Body of pancreas (tissue), 4 donors: ENCODE results near the gene SLC19A2. TPM values are rescaled to one million over a fixed set of nuclear protein-coding genes. Genes with fewer than 3 reads are reported as not detected.
A peak's percentile ranks its signal among the peaks of the same experiment; 100 is the strongest.
"Not testable (repeated sequence)": the region's sequence is repeated elsewhere in the genome, so short reads cannot be mapped to it uniquely, and the experiment has no call there.

ENCODE experiments used
- ATAC-seq: fragments of 150-250 bp; one replicate; pipeline ENCODE4 v1.9.1; 2016
- DNase-seq, 4 donors: peaks; one replicate each; pipeline ENCODE4 v3.0.0-alpha.2; 2019
- H3K27ac ChIP-seq, 4 donors: fragments of 200-600 bp; sonication (generic); 1 replicate in 3 of 4; 2 replicates in 1 of 4; pipeline versions ENCODE4 v1.5.1 to v1.6.1; 2016 to 2019; ENCODE audit warnings: mild to moderate bottlenecking in 1 of 4, mixed read lengths in 1 of 4, moderate library complexity in 1 of 4
- H3K27me3 ChIP-seq, 2 donors: fragments of 200-600 bp; sonication (generic); one replicate each; pipeline ENCODE4 v1.6.0; 2016; ENCODE audit warnings: mild to moderate bottlenecking in 1 of 2
- H3K36me3 ChIP-seq, 2 donors: fragments of 200-600 bp; sonication (generic); replicated peaks in 1 of 2; 2 replicates each; pipeline ENCODE4 v1.5.1; 2016; ENCODE audit warnings: low read depth in 2 of 2; ENCODE audit not compliant: insufficient read depth in 1 of 2
- H3K4me1 ChIP-seq: fragments of 200-600 bp; sonication (generic); one replicate; pipeline ENCODE4 v1.6.0; 2016
- H3K4me3 ChIP-seq, 2 donors: fragments of 200-600 bp; sonication (generic); 1 replicate in 1 of 2; 2 replicates in 1 of 2; pipeline ENCODE4 v1.5.1; 2016 to 2019
- H3K9me3 ChIP-seq, 3 donors: fragments of 200-600 bp; sonication (generic); 1 replicate in 2 of 3; 2 replicates in 1 of 3; pipeline ENCODE4 v1.5.1; 2016
- POLR2A ChIP-seq, 3 donors: fragments of 450-650 bp; IDR thresholded peaks; one replicate each; pipeline ENCODE4 v1.6.1; 2016; ENCODE audit warnings: antibody characterized with exemption in 3 of 3, mild to moderate bottlenecking in 2 of 3
- WGBS, 2 donors: methylation state at CpG; one replicate each; pipeline ENCODE4 v1.1.5; 2017; 5-methylcytosine and 5-hydroxymethylcytosine counted together
- intact Hi-C: fragments of 100-400 bp; cut with DNase I; formaldehyde crosslinking; loops from one replicate; pipeline ENCODE4 v1.15.1; 2023
- total RNA-seq, 2 donors: library from RNA; depleted of rRNA; stranded (reverse); fragments of >200 nt; gene quantifications; one replicate each; pipeline ENCODE4 v1.1.0, GENCODE V29; 2016
- TF ChIP-seq, protein P1 (sequence below), 7 experiments: fragments of 450-650 bp in 4 of 7; fragments of 200-600 bp in 3 of 7; sonication (generic) in 3 of 7; IDR thresholded peaks; one replicate each; pipeline ENCODE4 v1.5.1; 2016 to 2019; ENCODE audit warnings: antibody characterized with exemption in 7 of 7

SLC19A2 gene
- total RNA-seq, 2 donors from 2014 or later = 15.0 to 18.1 TPM

DNA sequence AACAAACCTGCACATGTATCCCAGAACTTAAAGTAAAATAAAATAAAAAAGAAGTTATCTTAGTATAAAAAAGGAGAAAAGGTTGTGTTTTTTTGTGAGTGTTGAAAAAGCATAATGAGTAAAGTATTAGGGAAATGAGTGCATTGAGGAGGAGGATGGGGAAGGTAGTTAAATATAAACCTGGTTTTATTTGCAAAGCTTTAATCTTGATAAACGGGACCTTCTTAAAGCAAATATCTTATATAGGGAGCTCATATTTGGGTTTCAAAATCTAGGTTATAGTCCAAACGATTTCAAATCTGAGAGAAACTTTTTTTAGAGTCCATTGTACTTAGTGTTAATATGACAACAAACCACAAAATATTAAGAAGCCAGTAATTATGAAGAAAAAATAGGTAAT lies 21.7 kb upstream of the SLC19A2 start:
- ATAC-seq = no peak
- peak overlapping the region in 1 of 4 donors; percentile 64 for H3K27ac ChIP-seq
- intact Hi-C loops = no loop called here

DNA sequence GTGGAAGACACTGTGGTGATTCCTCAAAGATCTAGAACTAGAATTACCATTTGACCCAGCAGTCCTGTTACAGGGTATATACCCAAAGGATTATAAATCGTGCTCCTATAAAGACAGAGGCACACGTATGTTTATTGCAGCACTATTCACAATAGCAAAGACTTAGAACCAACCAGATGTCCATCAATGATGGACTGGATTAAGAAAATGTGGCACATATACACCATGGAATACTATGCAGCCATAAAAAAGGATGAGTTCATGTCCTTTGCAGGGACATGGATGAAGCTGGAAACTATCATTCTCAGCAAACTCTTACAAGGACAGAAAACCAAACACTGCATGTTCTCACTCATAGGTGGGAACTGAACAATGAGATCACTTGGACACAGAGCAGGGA lies 17.9 kb upstream of the SLC19A2 start:
- DNase-seq = not testable (repeated sequence)
- 90 to 95% methylated on average over 2 of the region's 2 CpGs for WGBS, 2 donors

More for the DNA sequence above, 21.7 kb upstream of the SLC19A2 start:
- Histone ChIP-seq H3K27me3 (no peaks in the 10 kb centered on the region), H3K4me3 (no peak overlapping the region), H3K4me1 (peaks cover 19% of the 10 kb centered on the region), H3K9me3 (no peaks in the 10 kb centered on the region), H3K36me3 (no peaks in the 10 kb centered on the region)
- WGBS, 2 donors = 15 to 20% methylated on average over 2 of the region's 2 CpGs
- no peak for TF ChIP-seq POLR2A (IDR thresholded peaks at IDR 0.05)
- TF ChIP-seq, protein P1, sequence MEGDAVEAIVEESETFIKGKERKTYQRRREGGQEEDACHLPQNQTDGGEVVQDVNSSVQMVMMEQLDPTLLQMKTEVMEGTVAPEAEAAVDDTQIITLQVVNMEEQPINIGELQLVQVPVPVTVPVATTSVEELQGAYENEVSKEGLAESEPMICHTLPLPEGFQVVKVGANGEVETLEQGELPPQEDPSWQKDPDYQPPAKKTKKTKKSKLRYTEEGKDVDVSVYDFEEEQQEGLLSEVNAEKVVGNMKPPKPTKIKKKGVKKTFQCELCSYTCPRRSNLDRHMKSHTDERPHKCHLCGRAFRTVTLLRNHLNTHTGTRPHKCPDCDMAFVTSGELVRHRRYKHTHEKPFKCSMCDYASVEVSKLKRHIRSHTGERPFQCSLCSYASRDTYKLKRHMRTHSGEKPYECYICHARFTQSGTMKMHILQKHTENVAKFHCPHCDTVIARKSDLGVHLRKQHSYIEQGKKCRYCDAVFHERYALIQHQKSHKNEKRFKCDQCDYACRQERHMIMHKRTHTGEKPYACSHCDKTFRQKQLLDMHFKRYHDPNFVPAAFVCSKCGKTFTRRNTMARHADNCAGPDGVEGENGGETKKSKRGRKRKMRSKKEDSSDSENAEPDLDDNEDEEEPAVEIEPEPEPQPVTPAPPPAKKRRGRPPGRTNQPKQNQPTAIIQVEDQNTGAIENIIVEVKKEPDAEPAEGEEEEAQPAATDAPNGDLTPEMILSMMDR (IDR thresholded peaks at IDR 0.05) = no peak
- DNase-seq = no peak

GRCh38 chr1:169499807-169500206 lies 14.1 kb upstream of the SLC19A2 start:
- no peak overlapping the region for H3K27ac ChIP-seq
- no peak for DNase-seq
- ATAC-seq = no peak
- H3K9me3 ChIP-seq = no peaks in the 10 kb centered on the region
- H3K27me3 ChIP-seq = no peaks in the 10 kb centered on the region
- no peaks in the 10 kb centered on the region for H3K36me3 ChIP-seq
- no peak for TF ChIP-seq POLR2A (IDR thresholded peaks at IDR 0.05)
- TF ChIP-seq, protein P1 (IDR thresholded peaks at IDR 0.05) = no peak
- H3K4me1 ChIP-seq = no peaks in the 10 kb centered on the region
- intact Hi-C loops = no loop called here
- no peak overlapping the region for H3K4me3 ChIP-seq

More for the DNA sequence above, 17.9 kb upstream of the SLC19A2 start:
- H3K4me3 ChIP-seq, H3K27me3 ChIP-seq, H3K27ac ChIP-seq, intact Hi-C loops, H3K4me1 ChIP-seq, H3K36me3 ChIP-seq, ATAC-seq, H3K9me3 ChIP-seq: not testable (repeated sequence)

- TF ChIP-seq, protein P1 (IDR thresholded peaks at IDR 0.05) = no peak
- TF ChIP-seq POLR2A (IDR thresholded peaks at IDR 0.05) = no peak
- ATAC-seq (no peak), DNase-seq (no peak)
- WGBS, 2 donors = 93% methylated on average over 2 of the region's 2 CpGs
- Histone ChIP-seq H3K36me3 (no peaks in the 10 kb centered on the region), H3K27ac (no peak overlapping the region), H3K27me3 (no peaks in the 10 kb centered on the region), H3K4me3 (no peak overlapping the region), H3K9me3 (no peaks in the 10 kb centered on the region), H3K4me1 (no peaks in the 10 kb centered on the region)
- intact Hi-C loops = no loop called here
These were observed 11.6 kb upstream of the SLC19A2 start for GRCh38 chr1:169497317-169497716.

- intact Hi-C loops = no loop called here
These were observed 10.2 kb upstream of the SLC19A2 start for GRCh38 chr1:169495916-169496315.

More at GRCh38 chr1:169495916-169496315, 10.2 kb upstream of the SLC19A2 start:
- no peak overlapping the region for H3K27ac ChIP-seq
- H3K4me3 ChIP-seq = no peak overlapping the region
- H3K27me3 ChIP-seq = no peaks in the 10 kb centered on the region
- DNase-seq (no peak), ATAC-seq (no peak)
- no peaks in the 10 kb centered on the region for H3K4me1 ChIP-seq
- no peak for TF ChIP-seq POLR2A (IDR thresholded peaks at IDR 0.05)
- TF ChIP-seq, protein P1 (IDR thresholded peaks at IDR 0.05) = no peak
- WGBS, 2 donors = 65 to 67% methylated on average over 2 of the region's 2 CpGs
- H3K9me3 ChIP-seq = no peaks in the 10 kb centered on the region
- H3K36me3 ChIP-seq = no peaks in the 10 kb centered on the region
